ENCODE results near the gene AIF1L.

GRCh38 chr9:131072871-131073237 lies 23.5 kb upstream of the AIF1L start:
- TF ChIP-seq POLR2A (IDR thresholded peaks at IDR 0.05; ENCODE audit: low read depth, low read length) (no peak), CTCF (conservative IDR thresholded peaks at IDR 0.05; ENCODE audit: low read depth, low read length) (no peak), RAD21 (IDR thresholded peaks at IDR 0.05; ENCODE audit: low read length) (no peak), SMC3 (IDR thresholded peaks at IDR 0.05; ENCODE audit: low read depth, low read length) (no peak), ELK1 (IDR thresholded peaks at IDR 0.05; ENCODE audit: borderline replicate concordance, low read depth, low read length) (no peak)

All from IMR-90 (cell line).